ENCODE measurements around the gene KLRD1.

KLRD1 gene

GRCh38 chr12:10276774-10277173 lies 30.9 kb upstream of the KLRD1 start:
- no peak for TF ChIP-seq EGR1 (IDR thresholded peaks at IDR 0.05)
- TF ChIP-seq FOXM1 (IDR thresholded peaks at IDR 0.05; ENCODE audit: borderline replicate concordance, low read depth): no peak
- TF ChIP-seq TEAD4 (IDR thresholded peaks at IDR 0.05): no peak
- TF ChIP-seq YY1 (IDR thresholded peaks at IDR 0.05; ENCODE audit: low read depth): no peak
- TF ChIP-seq TCF12 (IDR thresholded peaks at IDR 0.05; ENCODE audit: low read depth): no peak
- TF ChIP-seq, protein P1, sequence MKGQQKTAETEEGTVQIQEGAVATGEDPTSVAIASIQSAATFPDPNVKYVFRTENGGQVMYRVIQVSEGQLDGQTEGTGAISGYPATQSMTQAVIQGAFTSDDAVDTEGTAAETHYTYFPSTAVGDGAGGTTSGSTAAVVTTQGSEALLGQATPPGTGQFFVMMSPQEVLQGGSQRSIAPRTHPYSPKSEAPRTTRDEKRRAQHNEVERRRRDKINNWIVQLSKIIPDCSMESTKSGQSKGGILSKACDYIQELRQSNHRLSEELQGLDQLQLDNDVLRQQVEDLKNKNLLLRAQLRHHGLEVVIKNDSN (IDR thresholded peaks at IDR 0.05): no peak
- TF ChIP-seq EP300 (IDR thresholded peaks at IDR 0.05; ENCODE audit: borderline replicate concordance): no peak
- TF ChIP-seq CREB1 (IDR thresholded peaks at IDR 0.05; ENCODE audit: low read depth): no peak
- TF ChIP-seq MAX (IDR thresholded peaks at IDR 0.05): no peak
- no peak for TF ChIP-seq NFIC (IDR thresholded peaks at IDR 0.05)
- TF ChIP-seq TAF1 (IDR thresholded peaks at IDR 0.05; ENCODE audit: low read depth): no peak
- TF ChIP-seq, protein P2, sequence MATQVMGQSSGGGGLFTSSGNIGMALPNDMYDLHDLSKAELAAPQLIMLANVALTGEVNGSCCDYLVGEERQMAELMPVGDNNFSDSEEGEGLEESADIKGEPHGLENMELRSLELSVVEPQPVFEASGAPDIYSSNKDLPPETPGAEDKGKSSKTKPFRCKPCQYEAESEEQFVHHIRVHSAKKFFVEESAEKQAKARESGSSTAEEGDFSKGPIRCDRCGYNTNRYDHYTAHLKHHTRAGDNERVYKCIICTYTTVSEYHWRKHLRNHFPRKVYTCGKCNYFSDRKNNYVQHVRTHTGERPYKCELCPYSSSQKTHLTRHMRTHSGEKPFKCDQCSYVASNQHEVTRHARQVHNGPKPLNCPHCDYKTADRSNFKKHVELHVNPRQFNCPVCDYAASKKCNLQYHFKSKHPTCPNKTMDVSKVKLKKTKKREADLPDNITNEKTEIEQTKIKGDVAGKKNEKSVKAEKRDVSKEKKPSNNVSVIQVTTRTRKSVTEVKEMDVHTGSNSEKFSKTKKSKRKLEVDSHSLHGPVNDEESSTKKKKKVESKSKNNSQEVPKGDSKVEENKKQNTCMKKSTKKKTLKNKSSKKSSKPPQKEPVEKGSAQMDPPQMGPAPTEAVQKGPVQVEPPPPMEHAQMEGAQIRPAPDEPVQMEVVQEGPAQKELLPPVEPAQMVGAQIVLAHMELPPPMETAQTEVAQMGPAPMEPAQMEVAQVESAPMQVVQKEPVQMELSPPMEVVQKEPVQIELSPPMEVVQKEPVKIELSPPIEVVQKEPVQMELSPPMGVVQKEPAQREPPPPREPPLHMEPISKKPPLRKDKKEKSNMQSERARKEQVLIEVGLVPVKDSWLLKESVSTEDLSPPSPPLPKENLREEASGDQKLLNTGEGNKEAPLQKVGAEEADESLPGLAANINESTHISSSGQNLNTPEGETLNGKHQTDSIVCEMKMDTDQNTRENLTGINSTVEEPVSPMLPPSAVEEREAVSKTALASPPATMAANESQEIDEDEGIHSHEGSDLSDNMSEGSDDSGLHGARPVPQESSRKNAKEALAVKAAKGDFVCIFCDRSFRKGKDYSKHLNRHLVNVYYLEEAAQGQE (IDR thresholded peaks at IDR 0.05; ENCODE audit: low read depth): no peak
- TF ChIP-seq ZBTB7A (IDR thresholded peaks at IDR 0.05; ENCODE audit: low read depth): no peak
- TF ChIP-seq CEBPB (IDR thresholded peaks at IDR 0.05): no peak
- TF ChIP-seq RAD21 (IDR thresholded peaks at IDR 0.05; ENCODE audit: low read depth): no peak

DNA sequence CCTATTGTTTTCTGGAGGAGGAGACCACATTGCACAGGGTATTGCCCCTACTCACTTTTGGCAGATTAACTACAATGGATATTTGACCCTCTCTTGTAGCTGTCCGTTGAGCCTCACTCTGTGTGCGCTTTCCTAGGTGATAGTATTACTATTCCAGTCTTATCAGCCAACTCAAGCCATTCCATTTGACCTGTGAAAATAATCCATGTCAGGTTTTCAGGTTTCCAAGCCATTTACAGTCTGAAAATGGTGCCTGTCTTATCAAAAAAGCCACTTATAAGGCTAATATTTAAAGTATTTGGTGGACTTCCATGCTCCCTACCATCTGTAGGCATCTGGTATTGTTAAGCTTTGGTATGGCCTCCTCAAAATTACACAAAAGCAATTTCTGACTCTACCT lies 29.6 kb upstream of the KLRD1 start:
- TF ChIP-seq RAD21 (IDR thresholded peaks at IDR 0.05; ENCODE audit: low read depth): no peak
- no peak for TF ChIP-seq CEBPB (IDR thresholded peaks at IDR 0.05)
- no peak for TF ChIP-seq EP300 (IDR thresholded peaks at IDR 0.05; ENCODE audit: borderline replicate concordance)
- TF ChIP-seq, protein P1 (IDR thresholded peaks at IDR 0.05): no peak
- no peak for TF ChIP-seq FOXM1 (IDR thresholded peaks at IDR 0.05; ENCODE audit: borderline replicate concordance, low read depth)

GRCh38 chr12:10279937-10280336 lies 27.7 kb upstream of the KLRD1 start:
- TF ChIP-seq TAF1 (IDR thresholded peaks at IDR 0.05; ENCODE audit: low read depth) (no peak), CEBPB (IDR thresholded peaks at IDR 0.05) (no peak), EP300 (IDR thresholded peaks at IDR 0.05; ENCODE audit: borderline replicate concordance) (no peak), TCF12 (IDR thresholded peaks at IDR 0.05; ENCODE audit: low read depth) (no peak), FOXM1 (IDR thresholded peaks at IDR 0.05; ENCODE audit: borderline replicate concordance, low read depth) (no peak), EGR1 (IDR thresholded peaks at IDR 0.05) (no peak), RAD21 (IDR thresholded peaks at IDR 0.05; ENCODE audit: low read depth) (no peak), NFIC (IDR thresholded peaks at IDR 0.05) (no peak), CREB1 (IDR thresholded peaks at IDR 0.05; ENCODE audit: low read depth) (no peak), YY1 (IDR thresholded peaks at IDR 0.05; ENCODE audit: low read depth) (no peak), ZBTB7A (IDR thresholded peaks at IDR 0.05; ENCODE audit: low read depth) (no peak), MAX (IDR thresholded peaks at IDR 0.05) (no peak), TEAD4 (IDR thresholded peaks at IDR 0.05) (no peak)
- TF ChIP-seq, protein P2 (IDR thresholded peaks at IDR 0.05; ENCODE audit: low read depth): no peak
- TF ChIP-seq, protein P1 (IDR thresholded peaks at IDR 0.05): no peak

DNA sequence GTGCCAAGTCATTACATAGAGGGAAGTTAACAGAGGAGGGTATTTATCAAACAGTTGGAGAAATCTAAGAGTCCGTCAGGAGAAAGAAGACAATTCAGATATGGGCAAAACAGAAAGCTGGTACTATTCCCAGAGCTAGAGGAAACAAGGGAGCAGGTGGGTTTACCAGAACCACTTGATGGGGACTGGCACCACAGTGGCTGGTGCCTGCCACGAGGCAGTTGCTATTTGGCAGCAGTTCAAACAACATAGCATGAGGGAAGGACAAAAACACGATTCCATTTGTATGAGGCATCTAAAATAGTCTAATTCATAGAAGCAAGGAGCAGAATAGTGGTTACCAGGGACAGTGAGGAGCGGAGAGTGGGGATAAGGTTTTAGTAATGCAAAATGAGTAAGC lies 24.6 kb upstream of the KLRD1 start:
- TF ChIP-seq, protein P2 (IDR thresholded peaks at IDR 0.05; ENCODE audit: low read depth): no peak
- TF ChIP-seq MAX (IDR thresholded peaks at IDR 0.05) (no peak), ZBTB7A (IDR thresholded peaks at IDR 0.05; ENCODE audit: low read depth) (no peak), CEBPB (IDR thresholded peaks at IDR 0.05) (no peak), TCF12 (IDR thresholded peaks at IDR 0.05; ENCODE audit: low read depth) (no peak), TEAD4 (IDR thresholded peaks at IDR 0.05) (no peak), TAF1 (IDR thresholded peaks at IDR 0.05; ENCODE audit: low read depth) (no peak), CREB1 (IDR thresholded peaks at IDR 0.05; ENCODE audit: low read depth) (no peak), FOXM1 (IDR thresholded peaks at IDR 0.05; ENCODE audit: borderline replicate concordance, low read depth) (no peak), EGR1 (IDR thresholded peaks at IDR 0.05) (no peak), RAD21 (IDR thresholded peaks at IDR 0.05; ENCODE audit: low read depth) (no peak), NFIC (IDR thresholded peaks at IDR 0.05) (no peak), EP300 (IDR thresholded peaks at IDR 0.05; ENCODE audit: borderline replicate concordance) (no peak), YY1 (IDR thresholded peaks at IDR 0.05; ENCODE audit: low read depth) (no peak)
- TF ChIP-seq, protein P1 (IDR thresholded peaks at IDR 0.05): no peak

All from Ishikawa (cell line).